Non-pigmented ciliary epithelial cell (primary cell): ENCODE measurements around the gene NKX2-2.

ENCODE experiments used
- DNase-seq: peaks from one replicate; pipeline ENCODE4 v3.0.0-alpha.2; 2010; ENCODE audit warnings: low read depth

The NKX2-2 gene

DNA sequence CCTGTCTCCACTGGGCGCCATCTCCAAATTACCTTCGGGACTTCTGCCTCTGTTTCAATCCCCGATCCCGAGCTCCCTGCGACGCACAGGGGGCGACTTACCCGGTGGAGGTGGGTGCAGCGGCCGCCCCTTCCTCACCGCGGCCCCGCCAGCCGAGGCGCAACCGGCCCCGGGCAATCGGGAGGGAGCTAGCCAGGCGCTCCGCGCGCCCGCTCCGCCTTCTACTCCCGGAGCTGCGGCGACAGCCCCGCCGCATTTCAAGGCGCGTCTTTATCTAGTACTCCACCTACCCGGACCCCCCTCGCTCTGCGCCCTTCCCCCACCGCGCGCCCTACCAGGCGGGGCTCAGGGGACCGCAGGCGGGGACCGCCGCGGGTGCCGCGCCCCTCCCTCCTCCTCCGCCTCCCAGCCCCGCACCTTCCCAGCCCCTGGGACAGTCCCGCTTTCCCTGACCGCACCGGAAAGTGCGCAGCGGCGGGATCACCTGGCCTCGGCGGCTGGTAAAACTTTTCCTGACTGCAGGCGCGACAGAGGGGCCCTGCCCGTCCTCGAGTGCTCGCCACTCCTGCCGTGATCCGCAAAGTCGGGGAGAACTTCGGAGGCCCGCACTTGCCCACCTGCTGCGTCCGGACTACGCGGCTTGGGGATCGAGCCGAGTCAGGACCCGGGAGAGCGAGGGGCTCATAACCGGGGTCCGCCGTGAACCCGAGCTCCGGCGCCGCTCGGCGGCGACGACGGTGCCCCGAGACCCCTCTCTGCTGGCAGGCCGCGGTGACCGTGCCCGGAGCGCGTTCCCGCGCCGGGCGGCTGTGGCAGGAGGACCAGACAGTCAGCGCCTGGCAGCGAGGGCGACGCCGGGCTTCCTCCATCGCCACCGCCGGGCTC lies 8.0 kb upstream of the NKX2-2 start:
- no peak for DNase-seq

GRCh38 chr20:21520702-21521595 lies 7.1 kb upstream of the NKX2-2 start:
- DNase-seq: no peak

GRCh38 chr20:21519136-21519584 lies 5.3 kb upstream of the NKX2-2 start:
- no peak for DNase-seq

DNA sequence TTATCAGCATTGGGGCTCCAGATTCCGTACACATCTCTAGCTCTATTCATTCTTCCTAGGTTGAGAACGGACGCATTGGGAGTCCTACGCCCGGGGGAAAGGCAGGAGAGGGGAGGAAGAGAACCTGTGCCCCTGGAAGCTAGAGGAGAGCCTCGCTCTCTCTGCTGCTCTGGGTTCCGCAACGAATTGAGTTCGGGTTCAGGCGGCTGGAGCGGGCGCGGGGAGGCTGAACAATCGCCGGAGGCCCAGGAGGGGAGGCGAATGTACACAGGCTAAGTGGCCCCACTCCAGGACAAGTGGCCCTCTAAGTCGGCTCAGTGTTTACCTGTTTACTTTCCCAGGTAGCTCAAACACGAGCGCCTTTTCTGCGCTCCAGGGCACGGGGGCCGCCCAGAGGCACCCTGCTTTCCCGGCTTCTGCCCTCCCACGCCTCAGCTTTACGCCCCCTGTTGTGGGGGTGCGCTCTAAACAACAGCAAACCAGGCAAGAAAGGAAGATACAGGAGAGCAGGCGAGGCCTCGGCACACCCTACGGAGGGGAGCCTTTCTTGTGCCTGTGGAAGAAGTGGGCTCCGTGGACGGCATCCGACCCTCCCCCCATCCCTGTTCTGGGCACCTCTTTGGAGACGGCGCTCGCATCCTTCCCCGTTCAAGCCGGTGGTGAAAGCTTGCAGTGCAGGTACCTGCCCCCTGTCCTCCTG lies 4.6 kb upstream of the NKX2-2 start:
- no peak for DNase-seq

GRCh38 chr20:21517566-21518277 lies 3.9 kb upstream of the NKX2-2 start:
- DNase-seq: no peak

GRCh38 chr20:21516861-21517565 lies 3.1 kb upstream of the NKX2-2 start:
- no peak for DNase-seq

DNA sequence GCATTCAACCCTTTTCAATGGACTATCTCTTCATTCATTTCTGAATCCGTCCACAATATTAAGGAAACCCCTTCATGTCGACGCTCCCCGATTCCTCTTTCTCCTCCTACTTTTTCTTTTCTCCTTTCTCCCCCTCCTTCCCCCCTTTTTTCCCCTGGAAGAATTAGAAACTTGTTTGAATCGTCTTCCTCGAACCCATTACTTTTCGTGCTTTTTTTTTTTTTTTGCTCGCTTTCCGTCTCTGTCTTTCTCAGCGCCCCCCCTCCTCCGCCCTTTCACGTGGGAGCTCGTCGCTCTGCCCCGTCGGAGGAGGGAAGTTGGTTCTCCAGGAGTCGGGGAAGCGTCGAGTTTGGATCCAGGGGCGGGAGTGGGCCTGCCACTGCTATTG lies 2.3 kb upstream of the NKX2-2 start:
- no peak for DNase-seq

DNA sequence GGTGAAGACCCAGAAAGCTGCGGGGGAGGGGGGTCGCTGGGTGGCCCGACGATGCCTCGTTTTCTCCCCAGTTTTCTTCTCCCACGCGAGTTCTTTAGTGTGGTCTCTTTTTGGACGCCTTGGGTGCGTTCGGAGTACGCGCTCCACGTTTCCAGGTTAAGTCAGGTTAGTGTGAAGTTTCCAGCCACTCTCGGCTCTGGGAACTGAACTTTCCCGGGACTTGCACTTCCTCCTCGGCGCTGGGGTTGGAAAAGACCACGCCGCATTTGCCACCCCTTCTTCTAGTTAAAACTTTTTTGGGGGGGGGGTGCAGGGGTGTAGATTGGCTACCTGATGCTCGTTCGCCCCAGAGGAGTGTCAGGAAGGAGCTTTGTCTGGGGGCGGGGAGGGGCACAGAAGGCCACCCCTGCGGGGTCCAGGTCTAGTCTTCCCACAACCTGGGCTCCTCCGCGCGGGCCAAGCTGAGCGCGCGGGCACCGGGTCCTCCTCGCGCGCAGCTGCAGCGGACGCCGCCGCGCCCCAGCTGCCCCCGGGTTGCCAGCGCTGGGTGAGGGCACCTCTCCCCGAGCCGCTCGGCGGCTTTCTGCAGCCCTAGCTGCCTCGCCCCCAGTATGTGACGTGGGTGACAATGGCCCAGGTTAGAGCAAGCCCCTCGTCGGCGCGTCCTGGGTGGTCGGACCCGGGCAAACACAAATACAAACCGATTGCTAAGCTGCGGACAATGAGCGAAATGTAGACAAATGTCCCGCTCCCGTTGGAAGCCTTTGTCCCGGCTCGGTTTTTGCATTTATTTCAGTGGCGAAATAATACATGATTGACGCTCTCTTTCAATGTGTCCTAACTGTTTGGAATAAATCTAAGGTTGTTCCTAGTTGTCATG lies 1.7 kb upstream of the NKX2-2 start:
- DNase-seq: no peak

- no peak for DNase-seq
These were observed 838 bp upstream of the NKX2-2 start for GRCh38 chr20:21514553-21515251.

DNA sequence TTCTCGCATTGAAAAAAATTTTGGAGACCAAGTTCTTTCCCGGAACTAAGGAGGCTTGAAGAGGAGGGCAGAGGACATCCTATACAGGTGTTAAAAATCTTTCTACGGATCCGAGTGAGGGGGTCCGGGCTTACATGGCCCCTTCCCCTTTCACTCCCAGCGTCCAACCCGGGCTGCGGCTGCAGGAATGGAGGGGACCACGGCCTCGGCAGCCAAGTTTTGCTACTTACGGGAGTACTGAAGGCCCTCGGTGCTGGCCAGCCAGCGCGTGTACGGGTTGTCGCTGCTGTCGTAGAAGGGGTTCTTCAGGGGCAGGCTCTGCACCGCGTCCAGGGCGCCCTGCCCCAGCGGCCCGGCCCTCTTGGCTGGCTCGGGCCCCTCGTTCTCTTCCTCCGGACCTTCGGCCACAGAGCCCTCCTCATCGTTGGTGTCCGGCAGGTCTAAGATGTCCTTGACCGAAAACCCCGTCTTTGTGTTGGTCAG lies 642 bp downstream of the NKX2-2 start:
- no peak for DNase-seq

- DNase-seq: no peak
These were observed 1.2 kb downstream of the NKX2-2 start for GRCh38 chr20:21512634-21513180.

GRCh38 chr20:21511850-21512633 lies 1.8 kb downstream of the NKX2-2 start:
- DNase-seq: no peak

- no peak for DNase-seq
These were observed 2.4 kb downstream of the NKX2-2 start for GRCh38 chr20:21511485-21511849.

DNA sequence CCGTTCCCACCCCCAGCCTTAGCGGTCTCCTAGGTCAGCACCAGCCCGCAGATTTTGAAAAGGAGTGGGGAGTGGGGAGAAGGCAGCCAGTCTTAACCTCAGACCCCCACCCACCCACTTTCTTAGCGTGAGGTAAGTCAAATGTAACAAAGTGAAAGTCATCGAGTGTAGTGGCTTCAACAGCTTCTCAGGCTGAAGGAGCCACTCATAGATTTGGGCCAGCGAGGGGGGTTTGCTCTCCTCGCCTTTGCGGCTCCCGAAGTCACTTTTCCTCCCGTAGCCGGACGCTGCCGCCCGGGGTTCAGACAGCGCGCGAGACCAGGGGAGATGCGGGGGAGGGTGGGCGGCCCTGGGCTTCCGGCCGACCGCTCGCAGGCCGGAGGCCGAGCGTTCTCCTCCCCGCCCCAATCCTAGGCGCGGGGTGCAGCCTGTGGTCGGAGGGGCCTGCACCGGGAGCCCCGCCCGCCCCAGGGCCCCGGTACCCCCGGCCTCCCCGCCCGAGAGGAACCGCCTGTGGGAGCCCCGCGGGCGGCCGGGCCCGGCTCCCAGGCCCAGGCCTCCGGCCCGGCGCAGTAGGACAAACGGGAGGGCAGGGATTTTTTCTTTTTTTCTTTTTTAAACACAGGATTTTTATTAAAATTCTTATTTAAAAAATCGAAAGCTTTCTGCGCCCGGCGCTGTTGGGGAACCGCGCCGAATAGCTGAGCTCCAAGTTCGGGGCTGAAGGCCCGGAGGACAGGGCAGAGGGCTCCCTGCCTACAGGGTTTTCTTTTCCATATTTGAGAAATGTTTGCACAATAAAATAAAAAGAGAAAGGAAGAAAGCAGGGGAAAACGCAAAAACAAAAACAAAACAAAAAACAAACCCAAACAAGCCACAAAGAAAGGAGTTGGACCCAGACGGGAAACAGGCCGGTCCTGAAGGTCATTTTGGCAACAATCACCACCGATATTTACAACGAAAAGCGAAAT lies 3.2 kb downstream of the NKX2-2 start:
- DNase-seq: no peak

GRCh38 chr20:21509597-21510371 lies 4.1 kb downstream of the NKX2-2 start:
- no peak for DNase-seq

DNA sequence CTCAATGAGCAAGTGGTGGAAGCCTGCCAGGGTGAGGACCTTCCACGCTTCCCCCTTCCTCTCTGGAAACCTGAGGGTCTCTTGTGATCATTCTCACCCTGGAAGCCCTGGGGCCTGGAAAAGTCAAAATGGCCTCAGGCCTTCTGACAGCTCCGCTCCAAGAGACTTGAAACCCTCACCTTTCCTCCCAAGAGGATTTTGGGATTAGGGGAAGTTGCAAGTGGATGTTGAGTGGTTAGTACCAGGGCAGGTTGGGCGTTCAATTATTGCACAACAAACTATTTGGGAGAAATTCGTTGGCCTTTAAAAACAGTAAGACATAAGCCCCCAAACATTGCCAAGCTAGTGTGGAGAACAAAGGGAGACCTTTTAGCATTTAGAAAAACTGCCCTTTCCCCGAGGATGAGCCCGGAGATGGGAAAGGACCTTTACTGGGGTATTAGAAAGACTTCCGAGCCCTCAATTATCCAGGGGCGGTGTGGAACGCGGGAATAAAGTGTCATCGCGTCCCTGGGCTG lies 4.7 kb downstream of the NKX2-2 start:
- DNase-seq: no peak
